H1 (cell line): ENCODE measurements around the gene TMEM130. TPM values are rescaled to one million over a fixed set of nuclear protein-coding genes. Genes with fewer than 3 reads are reported as not detected.

Experiments
- JUN ChIP-seq: IDR thresholded peaks from 2 replicates; pipeline ENCODE4 v1.6.1; 2011; ENCODE audit warnings: low read depth, mild to moderate bottlenecking, improper control_type of control experiment, low read length
- RNF2 ChIP-seq: fragments of 200-900, 300-1000 bp; sonication (generic); IDR thresholded peaks from 2 replicates; pipeline ENCODE4 v1.7.1; 2016; ENCODE audit warnings: borderline replicate concordance, low read depth, mild to moderate bottlenecking, antibody characterized with exemption, low read length; ENCODE audit not compliant: poor library complexity, severe bottlenecking; ENCODE audit errors: missing control alignments
- RXRA ChIP-seq: IDR thresholded peaks from 2 replicates; pipeline ENCODE4 v1.6.1; 2011; ENCODE audit warnings: low read depth, mild to moderate bottlenecking, low read length, moderate library complexity; ENCODE audit not compliant: insufficient read depth
- TAF1 ChIP-seq: IDR thresholded peaks from 2 replicates; pipeline ENCODE4 v1.6.1; 2011; ENCODE audit warnings: mild to moderate bottlenecking, low read depth, low read length
- TAF7 ChIP-seq: optimal IDR thresholded peaks from 2 replicates; pipeline ENCODE3; 2011; ENCODE audit warnings: low read depth, mild to moderate bottlenecking, inconsistent platforms, low read length, moderate library complexity, borderline replicate concordance
- polyA plus RNA-seq, 7 experiments: library from polyadenylated mRNA; depleted of rRNA in 3 of 7; stranded (reverse) in 5 of 7; unstranded in 2 of 7; fragments of >200 nt in 5 of 7; fragments of 200-250 nt in 2 of 7; gene quantifications; 1 replicate in 5 of 7; 2 replicates in 1 of 7; 4 replicates in 1 of 7; pipeline versions ENCODE4 v1.2.1 to v1.2.3, GENCODE V29; 2011 to 2013; ENCODE audit warnings: missing spikeins in 2 of 7, mixed read lengths in 2 of 7
- total RNA-seq: library from RNA; stranded (reverse); fragmentation: NEBNext Ultra II Directional; extraction: Animal tissue kit (Norgen Biotek cat#: 25700); gene quantifications from 2 replicates; pipeline ENCODE4 v1.2.1, GENCODE V29; 2021

Gene TMEM130
- total and polyA plus RNA-seq, 2 of the 8 experiments (the other 6 are each of a cell fraction or from before 2014, with no cell fraction given): 2.9 to 6.6 TPM

DNA sequence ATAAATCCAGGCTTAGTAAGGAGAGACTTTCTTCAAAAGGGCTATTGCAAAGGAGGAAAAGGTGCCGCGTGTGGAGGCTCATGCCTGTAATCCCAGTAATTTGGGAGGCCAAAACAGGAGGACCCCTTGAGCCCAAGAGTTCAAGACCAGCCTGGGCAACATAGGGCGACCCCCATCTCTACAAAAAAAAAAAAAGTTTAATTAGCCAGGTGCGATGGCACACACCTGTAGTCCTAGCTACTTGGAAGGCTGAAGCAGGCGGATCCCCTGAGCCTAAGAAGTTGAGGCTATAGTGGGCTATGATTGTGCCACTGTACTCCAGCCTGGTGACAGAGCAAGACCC is 32.2 kb downstream of the TMEM130 start (continued):
- TF ChIP-seq TAF1: no peak
- no peak for TF ChIP-seq RXRA
- no peak for TF ChIP-seq TAF7
- TF ChIP-seq JUN: no peak
- no peak for TF ChIP-seq RNF2
- TF ChIP-seq, all 59 proteins: peak for 0
